SU-DHL-6 (cell line): ENCODE measurements around the gene IQCN.

Experiments used
- EZH2phosphoT487 ChIP-seq: fragments of 200-600 bp; sonication (generic), shearing (Covaris generic); conservative IDR thresholded peaks from 2 replicates; pipeline ENCODE4 v1.6.1; 2018; ENCODE audit warnings: mild to moderate bottlenecking, antibody characterized with exemption, low read length, moderate library complexity, mixed read lengths
- TF ChIP-seq, protein P1 (sequence below): fragments of 200-600 bp; sonication (generic); IDR thresholded peaks from one replicate; pipeline ENCODE4 v1.5.1; 2017; ENCODE audit warnings: antibody characterized with exemption, mild to moderate bottlenecking, low read length, moderate library complexity; ENCODE audit not compliant: insufficient read depth, poor library complexity, severe bottlenecking

- TF ChIP-seq, protein P1, sequence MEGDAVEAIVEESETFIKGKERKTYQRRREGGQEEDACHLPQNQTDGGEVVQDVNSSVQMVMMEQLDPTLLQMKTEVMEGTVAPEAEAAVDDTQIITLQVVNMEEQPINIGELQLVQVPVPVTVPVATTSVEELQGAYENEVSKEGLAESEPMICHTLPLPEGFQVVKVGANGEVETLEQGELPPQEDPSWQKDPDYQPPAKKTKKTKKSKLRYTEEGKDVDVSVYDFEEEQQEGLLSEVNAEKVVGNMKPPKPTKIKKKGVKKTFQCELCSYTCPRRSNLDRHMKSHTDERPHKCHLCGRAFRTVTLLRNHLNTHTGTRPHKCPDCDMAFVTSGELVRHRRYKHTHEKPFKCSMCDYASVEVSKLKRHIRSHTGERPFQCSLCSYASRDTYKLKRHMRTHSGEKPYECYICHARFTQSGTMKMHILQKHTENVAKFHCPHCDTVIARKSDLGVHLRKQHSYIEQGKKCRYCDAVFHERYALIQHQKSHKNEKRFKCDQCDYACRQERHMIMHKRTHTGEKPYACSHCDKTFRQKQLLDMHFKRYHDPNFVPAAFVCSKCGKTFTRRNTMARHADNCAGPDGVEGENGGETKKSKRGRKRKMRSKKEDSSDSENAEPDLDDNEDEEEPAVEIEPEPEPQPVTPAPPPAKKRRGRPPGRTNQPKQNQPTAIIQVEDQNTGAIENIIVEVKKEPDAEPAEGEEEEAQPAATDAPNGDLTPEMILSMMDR, result no peak
- no peak for TF ChIP-seq EZH2phosphoT487
Observed at GRCh38 chr19:18293642-18294466, 19.6 kb upstream of the IQCN start.
